HG03066 (cell line): ENCODE data around the gene FBXW8.

ENCODE experiments used
- ATAC-seq: cut with Tn5 transposase; IDR thresholded peaks from one replicate; pipeline ENCODE4 v1.9.1; 2021; ENCODE audit warnings: low read depth; ENCODE audit not compliant: unreplicated experiment

FBXW8 gene

DNA sequence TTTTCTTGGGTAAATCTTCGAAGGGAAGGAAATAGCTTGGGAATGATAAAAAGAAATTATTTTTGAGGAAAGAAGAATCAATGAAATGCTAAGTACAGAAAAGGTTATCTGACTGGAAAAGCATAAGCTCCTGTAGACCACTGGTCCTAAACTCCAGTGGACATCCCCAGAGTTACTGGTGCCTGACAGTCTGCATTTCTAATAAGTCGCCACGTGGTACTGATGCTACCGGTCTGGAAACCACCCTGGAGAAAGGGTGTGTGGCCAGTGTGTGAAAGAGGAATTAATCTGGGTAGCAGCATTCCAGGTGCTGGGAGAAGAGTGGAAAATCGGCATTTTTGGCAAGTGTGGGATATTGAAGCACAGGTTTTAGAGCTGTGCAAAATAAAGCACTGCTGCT is 73.3 kb downstream of the FBXW8 start:
- ATAC-seq, result no peak

GRCh38 chr12:116990329-116990728 is 79.6 kb downstream of the FBXW8 start:
- no peak for ATAC-seq

DNA sequence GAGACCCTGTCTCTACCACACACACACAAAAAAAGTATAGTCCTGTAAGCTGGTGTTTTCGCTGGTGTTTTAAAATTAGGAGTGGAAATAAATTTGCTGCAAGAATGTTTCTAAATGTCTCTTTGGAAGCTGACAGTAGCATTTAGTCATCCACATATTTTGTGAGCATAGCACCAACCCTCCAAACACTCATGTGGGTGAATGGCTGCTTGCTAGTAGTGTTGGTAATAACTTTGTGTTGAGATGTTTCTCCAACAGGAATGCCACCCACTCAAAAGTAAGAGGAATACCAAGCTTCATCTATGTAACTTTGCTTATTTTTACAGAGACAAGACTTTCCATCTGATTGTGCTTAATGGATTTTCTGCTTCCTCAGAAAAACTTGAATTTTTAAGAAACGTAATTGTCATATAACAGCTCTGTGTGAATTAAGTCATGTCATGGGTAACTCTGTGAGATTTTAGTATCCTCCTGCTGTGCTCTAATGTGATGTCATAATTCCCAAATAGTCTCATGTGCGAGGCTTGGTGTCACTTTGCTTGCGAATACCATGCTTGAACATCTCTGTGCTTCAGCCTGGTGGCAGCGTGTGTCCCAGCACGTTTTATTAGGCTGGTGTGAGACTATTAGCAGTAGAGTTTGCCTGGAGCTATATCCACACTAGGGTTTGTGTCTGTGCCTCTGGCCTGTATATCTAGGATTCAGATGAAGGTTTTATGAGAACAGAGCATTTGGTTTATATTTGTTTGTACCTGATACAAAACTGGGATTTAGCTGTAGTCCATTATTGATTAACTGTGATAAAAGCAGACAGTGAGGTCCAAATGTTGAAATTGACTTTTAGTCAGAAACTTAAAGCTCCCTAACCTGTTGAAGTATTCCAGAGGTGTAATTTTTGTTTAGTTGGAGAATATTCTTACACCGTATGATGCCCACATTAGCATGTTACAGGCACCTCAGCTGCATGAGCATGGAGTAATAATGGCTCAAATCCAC is 80.5 kb downstream of the FBXW8 start:
- ATAC-seq, result no peak

- ATAC-seq, result no peak
These were observed 85.3 kb downstream of the FBXW8 start for GRCh38 chr12:116996093-116996492.

DNA sequence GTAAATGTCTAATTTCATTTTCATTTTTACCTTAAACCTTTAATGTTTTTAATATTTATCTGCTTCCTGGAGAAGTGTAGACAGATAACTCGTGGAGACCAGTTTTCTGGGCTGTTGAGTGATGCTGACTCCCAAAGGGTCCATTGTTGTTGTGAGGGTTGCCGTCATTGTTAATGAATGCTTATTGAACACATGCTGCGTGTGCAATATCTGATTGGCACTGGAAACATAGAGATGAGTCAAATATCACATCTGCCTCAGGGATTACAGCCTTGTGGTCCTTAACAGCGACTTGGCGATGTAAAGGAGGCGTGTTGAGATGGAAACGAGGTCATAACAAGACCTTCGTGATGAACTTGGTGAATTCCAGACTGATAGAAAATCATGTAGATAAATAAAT is 85.9 kb downstream of the FBXW8 start:
- no peak for ATAC-seq

GRCh38 chr12:116999066-116999465 is 88.3 kb downstream of the FBXW8 start:
- no peak for ATAC-seq

DNA sequence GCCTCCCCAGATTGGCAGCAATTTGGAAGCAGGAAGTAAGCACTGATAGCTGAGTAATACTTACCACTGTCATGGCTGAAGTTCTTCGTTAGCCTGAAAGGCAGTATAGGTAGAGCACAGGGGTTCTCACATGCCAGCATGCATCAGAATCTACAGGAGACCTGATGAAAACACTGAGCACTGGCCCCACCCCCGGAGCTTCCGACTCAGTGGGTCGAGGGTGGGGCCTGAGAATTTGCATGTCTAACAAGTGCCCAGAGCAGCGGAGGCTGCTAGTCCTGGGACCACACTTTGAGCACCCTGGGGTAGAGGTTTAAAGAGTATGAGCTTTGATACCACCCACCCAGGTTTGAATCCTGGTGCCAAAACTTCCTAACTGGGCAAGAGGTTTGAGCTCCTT is 89.6 kb downstream of the FBXW8 start:
- no peak for ATAC-seq

- no peak for ATAC-seq
These were observed 91.5 kb downstream of the FBXW8 start for GRCh38 chr12:117002051-117002817.

DNA sequence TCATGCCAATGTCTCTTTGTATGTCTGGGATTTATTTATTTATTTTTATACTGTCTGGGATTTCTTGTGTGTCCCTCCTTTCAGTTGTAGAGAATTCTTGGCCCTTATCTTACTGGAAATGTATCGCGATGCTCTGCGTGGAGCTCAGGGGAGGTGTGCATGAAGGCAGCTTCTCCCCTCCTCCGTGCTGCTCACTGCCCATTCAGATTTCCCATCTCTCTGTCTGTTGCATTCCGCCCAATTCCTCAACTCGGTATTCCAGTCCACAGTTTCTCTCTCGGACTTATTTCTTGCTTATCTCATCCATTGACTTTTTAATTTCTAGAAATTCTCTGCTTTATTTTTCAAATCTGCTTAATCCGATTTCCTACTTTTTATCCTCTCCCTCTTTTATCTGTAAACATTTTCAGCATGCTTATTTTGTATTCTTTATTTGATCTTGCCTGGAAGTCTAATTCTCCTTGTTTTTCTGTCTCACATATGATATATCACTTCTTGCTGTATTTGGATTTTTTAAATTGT is 93.2 kb downstream of the FBXW8 start:
- no peak for ATAC-seq

GRCh38 chr12:117005417-117006046 is 94.8 kb downstream of the FBXW8 start:
- no peak for ATAC-seq

DNA sequence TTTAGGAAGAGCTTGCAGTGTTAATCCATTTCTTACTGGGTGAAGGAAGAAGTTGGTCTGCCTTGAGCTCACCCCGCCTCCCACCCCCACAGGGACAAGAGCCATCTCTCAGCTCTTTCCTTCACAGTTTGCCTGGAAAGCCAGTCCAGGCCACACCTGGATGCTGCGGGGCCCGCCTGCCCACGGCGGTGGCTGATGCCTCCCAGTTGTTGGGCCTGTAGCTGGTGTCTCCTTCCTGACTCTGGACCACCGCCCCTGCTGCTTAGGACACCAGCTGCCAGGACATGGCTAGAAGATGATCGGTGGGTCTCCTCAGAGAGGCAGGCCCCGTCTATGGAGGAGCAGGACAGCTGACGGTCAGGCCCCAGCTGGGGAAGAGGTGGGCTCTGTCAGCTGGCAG is 95.6 kb downstream of the FBXW8 start:
- no peak for ATAC-seq

GRCh38 chr12:117007577-117007976 is 96.8 kb downstream of the FBXW8 start:
- ATAC-seq, result no peak

GRCh38 chr12:117009759-117010158 is 99.0 kb downstream of the FBXW8 start:
- ATAC-seq, result no peak

- ATAC-seq, result no peak
These were observed 100.1 kb downstream of the FBXW8 start for GRCh38 chr12:117010693-117011451.

DNA sequence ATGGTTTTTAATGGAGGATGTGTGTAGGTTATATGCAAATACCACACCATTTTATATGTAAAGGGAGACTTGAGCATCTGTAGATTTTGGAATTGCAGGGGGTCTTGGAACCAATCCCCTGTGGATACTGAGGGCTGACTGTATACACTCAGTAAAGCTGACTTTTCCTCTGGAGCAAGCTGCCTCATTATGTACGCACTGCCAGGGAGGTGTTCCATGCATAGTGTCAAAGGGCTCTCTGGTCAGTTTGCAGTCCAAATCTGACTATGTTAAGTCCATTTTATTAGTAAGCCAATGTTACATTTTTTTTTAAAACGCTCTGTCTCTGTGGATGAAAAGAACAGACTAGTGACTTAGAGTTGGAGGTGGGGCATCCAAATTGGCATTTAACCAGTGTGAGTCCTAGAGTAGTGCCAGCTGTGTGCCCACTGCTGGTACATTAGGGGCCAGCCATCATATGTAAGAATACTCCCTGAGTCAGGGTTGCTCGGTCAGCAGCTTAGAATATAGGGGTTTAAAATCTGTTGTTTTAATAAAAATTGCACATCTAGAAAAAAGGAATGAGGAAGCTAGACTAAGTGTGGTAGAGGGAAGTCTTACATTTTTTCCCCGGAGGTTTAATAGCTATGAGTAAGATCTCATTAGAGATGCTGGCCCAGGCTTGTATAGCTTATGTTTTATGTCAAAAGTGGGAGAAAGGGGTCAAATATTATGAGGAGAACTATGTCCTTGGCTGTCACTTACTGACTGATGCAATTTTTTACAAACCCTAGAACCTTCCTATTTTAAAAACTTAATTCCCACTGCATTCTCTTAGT is 101.4 kb downstream of the FBXW8 start:
- no peak for ATAC-seq

DNA sequence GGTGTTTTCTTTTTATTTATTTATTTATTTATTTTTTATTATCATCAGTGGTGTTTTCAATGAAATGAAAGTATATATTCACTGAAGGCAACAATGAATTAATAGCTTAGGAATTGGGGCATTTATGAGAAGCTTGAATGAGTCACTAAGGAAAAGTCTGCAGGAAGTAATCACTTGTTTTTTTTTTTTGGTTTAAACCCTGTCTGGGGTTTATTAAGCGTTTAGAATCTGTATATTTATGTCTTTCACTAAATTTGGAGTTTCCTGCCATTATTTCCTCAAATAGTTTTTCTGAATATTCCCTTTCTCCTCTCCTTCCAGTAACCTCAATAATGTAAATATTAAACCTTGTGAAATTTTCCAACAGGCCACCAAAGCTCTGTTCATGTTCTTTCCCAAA is 103.0 kb downstream of the FBXW8 start:
- no peak for ATAC-seq

DNA sequence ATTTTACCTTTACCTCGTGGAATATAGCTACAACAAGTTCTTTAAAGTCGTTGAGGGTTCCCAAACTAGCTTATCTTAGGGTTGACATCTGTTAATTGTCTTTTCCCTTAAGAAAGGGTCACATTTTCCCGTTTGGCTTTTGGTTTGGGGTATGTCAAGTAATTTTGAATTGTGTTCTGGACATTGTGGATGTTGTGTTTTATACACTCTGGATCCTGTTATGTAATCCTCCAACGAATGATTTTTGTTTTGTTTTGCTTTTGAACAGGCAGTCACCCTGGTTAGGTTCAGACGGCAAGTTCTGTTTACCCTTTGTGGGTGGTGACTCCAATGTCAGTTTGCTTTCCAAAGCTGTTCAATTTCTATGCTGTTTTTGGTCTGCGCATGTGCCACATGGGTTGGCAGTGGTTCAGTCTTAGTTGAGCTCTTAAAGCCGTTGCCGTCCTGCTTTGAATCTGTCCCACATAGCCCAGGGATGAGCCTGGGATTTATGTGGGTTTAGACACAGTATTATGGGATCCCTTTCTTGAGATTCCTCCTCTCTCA is 103.7 kb downstream of the FBXW8 start:
- ATAC-seq, result no peak

DNA sequence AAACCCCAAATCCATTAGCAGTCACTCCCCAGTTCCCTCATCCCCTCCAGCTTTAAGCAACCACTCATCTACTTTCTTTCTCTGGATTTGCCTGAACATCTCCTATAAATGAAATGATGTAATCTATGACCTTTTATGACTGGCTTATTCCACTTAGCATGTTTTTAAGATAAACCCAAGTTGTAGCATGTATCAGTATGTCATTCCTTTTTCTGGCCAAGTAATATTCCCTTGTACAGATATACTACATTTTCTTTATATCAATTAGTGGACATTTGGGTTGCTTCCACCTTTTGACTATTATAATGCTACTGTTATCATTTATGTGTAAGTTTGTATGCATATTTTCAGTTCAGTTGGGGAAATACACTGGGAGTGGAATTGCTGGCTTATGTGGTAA is 105.1 kb downstream of the FBXW8 start:
- ATAC-seq, result no peak

GRCh38 chr12:117017807-117018206 is 107.1 kb downstream of the FBXW8 start:
- ATAC-seq, result no peak
